Vagina (tissue), 2 donors: Measurements from ENCODE around the gene WFIKKN2. TPM values are rescaled to one million over a fixed set of nuclear protein-coding genes. Genes with fewer than 3 reads are reported as not detected.
"Not testable (repeated sequence)": the region's sequence is repeated elsewhere in the genome, so short reads cannot be mapped to it uniquely, and the experiment has no call there.

Source experiments
- DNase-seq, 2 donors: peaks; one replicate each; pipeline ENCODE4 v3.0.0-alpha.2; 2017; ENCODE audit errors: extremely low spot score in 2 of 2
- H3K27ac ChIP-seq: fragments of 200-600 bp; sonication (generic); one replicate; pipeline ENCODE4 v1.5.1; 2019
- H3K27me3 ChIP-seq: fragments of 200-600 bp; sonication (generic); one replicate; pipeline ENCODE4 v1.5.1; 2019
- H3K36me3 ChIP-seq, 2 donors: fragments of 200-600 bp; sonication (generic); one replicate each; pipeline ENCODE4 v1.5.1; 2017 to 2019
- H3K4me1 ChIP-seq: fragments of 200-600 bp; sonication (generic); one replicate; pipeline ENCODE4 v1.5.1; 2019
- H3K4me3 ChIP-seq, 2 donors: fragments of 200-600 bp; sonication (generic); 1 replicate in 1 of 2; 2 replicates in 1 of 2; pipeline ENCODE4 v1.5.1; 2016 to 2019
- H3K9me3 ChIP-seq: fragments of 200-600 bp; sonication (generic); one replicate; pipeline ENCODE4 v1.5.1; 2019
- POLR2A ChIP-seq, 2 donors: fragments of 450-650 bp; IDR thresholded peaks; one replicate each; pipeline ENCODE4 v1.6.1; 2017; ENCODE audit warnings: antibody characterized with exemption in 2 of 2, mild to moderate bottlenecking in 2 of 2, moderate library complexity in 2 of 2
- POLR2AphosphoS5 ChIP-seq, 2 donors: sonication (generic); formaldehyde crosslinking; IDR thresholded peaks; one replicate each; pipeline ENCODE4 v1.9.0; 2017; ENCODE audit warnings: antibody characterized with exemption in 2 of 2, mild to moderate bottlenecking in 2 of 2, low read depth in 1 of 2; ENCODE audit not compliant: insufficient read depth in 1 of 2
- intact Hi-C: fragments of 100-400 bp; cut with DNase I; formaldehyde crosslinking; loops from one replicate; pipeline ENCODE4 v1.15.1; 2023
- total RNA-seq: library from RNA; depleted of rRNA; stranded (reverse); fragments of >200 nt; gene quantifications from one replicate; pipeline ENCODE4 v1.2.3, GENCODE V29; 2016
- TF ChIP-seq, protein P1 (sequence below), 3 experiments: fragments of 450-650 bp in 2 of 3; fragments of 200-600 bp in 1 of 3; sonication (generic) in 1 of 3; IDR thresholded peaks; one replicate each; pipeline ENCODE4 v1.5.1; 2017 to 2019; ENCODE audit warnings: antibody characterized with exemption in 3 of 3, mild to moderate bottlenecking in 2 of 3, moderate library complexity in 2 of 3

The WFIKKN2 gene
- total RNA-seq, 1 donor from 2014 or later = 0.49 TPM

DNA sequence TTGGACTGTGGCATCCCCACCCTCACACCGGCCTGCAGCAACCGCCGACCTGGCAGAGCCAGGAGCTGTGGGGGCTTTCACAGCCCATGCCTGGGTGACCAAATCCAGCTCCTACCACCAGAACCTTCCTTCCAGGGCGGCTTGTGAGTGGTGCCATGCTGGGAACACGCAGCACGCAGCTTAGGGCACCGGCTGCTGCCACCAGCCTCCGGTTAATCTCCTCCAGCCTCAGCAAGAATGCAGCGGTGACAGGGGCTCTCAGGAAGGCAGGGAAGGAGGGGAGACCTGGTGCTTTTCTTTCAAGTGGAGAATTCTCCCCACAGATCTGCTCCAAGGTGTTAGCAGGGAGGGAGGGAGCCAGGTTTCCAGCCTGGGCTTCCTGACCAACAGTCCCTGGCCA is 35.8 kb upstream of the WFIKKN2 start:
- no peak overlapping the region for H3K27ac ChIP-seq
- H3K4me1 ChIP-seq = peaks cover 14% of the 10 kb centered on the region
- no peaks in the 10 kb centered on the region for H3K27me3 ChIP-seq
- H3K36me3 ChIP-seq = no peaks in the 10 kb centered on the region
- H3K4me3 ChIP-seq = no peak overlapping the region
- intact Hi-C loops = no loop called here
- DNase-seq = no peak
- TF ChIP-seq POLR2A (IDR thresholded peaks at IDR 0.05) (no peak), POLR2AphosphoS5 (IDR thresholded peaks at IDR 0.05; ENCODE audit: insufficient read depth in 1 of 2, low read depth in 1 of 2) (no peak)
- TF ChIP-seq, protein P1, sequence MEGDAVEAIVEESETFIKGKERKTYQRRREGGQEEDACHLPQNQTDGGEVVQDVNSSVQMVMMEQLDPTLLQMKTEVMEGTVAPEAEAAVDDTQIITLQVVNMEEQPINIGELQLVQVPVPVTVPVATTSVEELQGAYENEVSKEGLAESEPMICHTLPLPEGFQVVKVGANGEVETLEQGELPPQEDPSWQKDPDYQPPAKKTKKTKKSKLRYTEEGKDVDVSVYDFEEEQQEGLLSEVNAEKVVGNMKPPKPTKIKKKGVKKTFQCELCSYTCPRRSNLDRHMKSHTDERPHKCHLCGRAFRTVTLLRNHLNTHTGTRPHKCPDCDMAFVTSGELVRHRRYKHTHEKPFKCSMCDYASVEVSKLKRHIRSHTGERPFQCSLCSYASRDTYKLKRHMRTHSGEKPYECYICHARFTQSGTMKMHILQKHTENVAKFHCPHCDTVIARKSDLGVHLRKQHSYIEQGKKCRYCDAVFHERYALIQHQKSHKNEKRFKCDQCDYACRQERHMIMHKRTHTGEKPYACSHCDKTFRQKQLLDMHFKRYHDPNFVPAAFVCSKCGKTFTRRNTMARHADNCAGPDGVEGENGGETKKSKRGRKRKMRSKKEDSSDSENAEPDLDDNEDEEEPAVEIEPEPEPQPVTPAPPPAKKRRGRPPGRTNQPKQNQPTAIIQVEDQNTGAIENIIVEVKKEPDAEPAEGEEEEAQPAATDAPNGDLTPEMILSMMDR (IDR thresholded peaks at IDR 0.05) = no peak
- no peaks in the 10 kb centered on the region for H3K9me3 ChIP-seq

DNA sequence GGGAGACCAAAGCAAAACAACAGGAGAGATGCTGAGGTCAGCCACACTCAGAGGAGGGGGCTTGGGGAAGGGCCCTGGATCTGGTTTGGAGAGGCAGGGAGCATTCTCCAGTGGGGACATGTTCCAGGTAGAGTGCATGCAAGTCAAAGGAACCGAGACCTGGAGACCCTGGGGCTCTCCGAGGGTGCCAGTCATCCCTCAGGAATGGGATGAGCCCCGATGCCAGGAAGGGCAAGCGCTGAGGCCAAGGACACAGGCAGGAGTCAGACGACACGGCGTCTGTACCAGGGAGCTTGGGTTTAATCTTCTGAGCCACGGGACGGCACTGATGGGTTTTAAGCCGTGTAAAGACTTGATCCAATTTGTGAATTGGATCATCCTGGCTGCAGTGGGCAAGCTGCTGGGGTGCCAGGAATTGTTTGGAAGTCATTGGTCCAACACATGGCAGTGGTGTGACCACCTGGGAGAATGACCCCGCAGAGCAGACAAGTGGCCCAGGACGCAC is 35.1 kb upstream of the WFIKKN2 start:
- Histone ChIP-seq H3K4me1 (peaks cover 14% of the 10 kb centered on the region), H3K27ac (no peak overlapping the region), H3K9me3 (no peaks in the 10 kb centered on the region), H3K36me3 (no peaks in the 10 kb centered on the region), H3K4me3 (no peak overlapping the region), H3K27me3 (no peaks in the 10 kb centered on the region)
- intact Hi-C loops = no loop called here
- TF ChIP-seq, protein P1 (IDR thresholded peaks at IDR 0.05) = no peak
- TF ChIP-seq POLR2AphosphoS5 (IDR thresholded peaks at IDR 0.05; ENCODE audit: insufficient read depth in 1 of 2, low read depth in 1 of 2) (no peak), POLR2A (IDR thresholded peaks at IDR 0.05) (no peak)
- no peak for DNase-seq

DNA sequence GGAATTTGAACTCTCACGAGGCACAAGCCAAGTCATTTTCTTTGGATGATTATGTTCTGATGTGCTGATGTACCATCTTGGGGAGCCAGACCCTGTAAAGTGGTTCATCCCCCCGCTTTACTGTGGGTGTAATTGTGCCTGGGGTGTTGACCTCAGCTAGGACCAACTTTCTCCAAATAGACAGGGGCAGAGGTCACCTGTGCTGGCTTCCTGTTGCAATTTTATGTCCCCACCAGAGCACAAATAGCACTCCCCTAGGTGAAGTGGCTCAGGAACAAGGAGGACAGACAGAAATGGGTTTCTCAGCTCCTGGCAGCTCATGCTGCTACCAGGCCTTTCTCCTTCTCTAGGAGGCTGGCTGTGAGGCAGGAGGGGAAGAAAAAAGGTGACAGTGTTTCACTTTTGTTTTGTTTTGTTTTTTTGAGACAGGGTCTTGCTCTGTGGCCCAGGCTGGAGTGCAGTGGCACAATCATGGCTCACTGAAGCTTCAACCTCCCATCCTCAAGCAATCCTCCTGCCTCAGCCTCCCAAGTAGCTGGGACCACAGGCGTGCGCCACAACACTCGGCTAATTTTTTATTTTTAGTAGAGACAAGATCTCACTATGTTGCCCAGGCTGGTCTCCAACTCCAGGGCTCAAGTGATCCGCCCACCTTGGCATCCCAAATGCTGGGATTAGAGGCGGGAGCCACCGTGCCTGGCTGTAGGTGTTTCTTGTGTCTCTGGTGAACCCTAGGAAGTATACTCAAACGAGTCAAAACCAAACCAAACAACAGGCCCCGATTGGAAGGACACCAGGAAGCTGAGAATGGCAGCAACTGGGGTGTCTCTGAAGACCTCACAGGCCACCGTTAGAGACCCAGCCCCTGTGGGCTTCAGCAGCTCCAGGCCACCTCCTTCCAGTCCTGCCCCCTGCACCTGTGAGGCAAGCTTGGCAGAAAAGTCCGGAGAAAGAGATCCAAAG is 32.5 kb upstream of the WFIKKN2 start:
- TF ChIP-seq, protein P1 (IDR thresholded peaks at IDR 0.05) = no peak
- TF ChIP-seq POLR2A (IDR thresholded peaks at IDR 0.05) = no peak
- TF ChIP-seq POLR2AphosphoS5 (IDR thresholded peaks at IDR 0.05; ENCODE audit: insufficient read depth in 1 of 2, low read depth in 1 of 2) = no peak

DNA sequence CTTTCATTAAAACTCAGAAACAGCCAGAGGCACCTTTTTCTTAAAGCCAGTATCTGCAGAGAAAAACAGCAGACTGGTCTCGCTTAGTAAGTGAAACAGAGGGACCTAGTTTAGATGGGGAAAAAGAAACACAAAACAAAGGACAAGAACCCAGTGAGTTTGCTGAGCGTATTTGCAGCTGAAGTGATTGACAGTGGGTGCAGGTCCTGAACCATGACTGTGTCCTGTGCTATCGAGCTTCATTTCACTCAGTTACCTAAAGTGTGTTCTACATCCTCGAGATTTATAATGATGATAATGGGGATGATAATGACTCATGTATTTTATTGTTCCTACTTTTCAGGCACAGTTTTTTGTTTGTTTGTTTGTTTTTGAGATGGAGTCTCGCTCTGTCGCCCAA is 31.7 kb upstream of the WFIKKN2 start:
- H3K9me3 ChIP-seq = no peaks in the 10 kb centered on the region
- no peak overlapping the region for H3K4me3 ChIP-seq
- intact Hi-C loops = no loop called here
- H3K27ac ChIP-seq = no peak overlapping the region
- TF ChIP-seq POLR2A (IDR thresholded peaks at IDR 0.05) (no peak), POLR2AphosphoS5 (IDR thresholded peaks at IDR 0.05; ENCODE audit: insufficient read depth in 1 of 2, low read depth in 1 of 2) (no peak)
- TF ChIP-seq, protein P1 (IDR thresholded peaks at IDR 0.05) = no peak
- H3K36me3 ChIP-seq = no peaks in the 10 kb centered on the region
- peaks cover 10% of the 10 kb centered on the region for H3K4me1 ChIP-seq
- no peaks in the 10 kb centered on the region for H3K27me3 ChIP-seq
- DNase-seq = no peak

More for the DNA sequence above, 32.5 kb upstream of the WFIKKN2 start:
- Histone ChIP-seq H3K9me3 (no peaks in the 10 kb centered on the region), H3K27me3 (no peaks in the 10 kb centered on the region), H3K4me1 (peaks cover 14% of the 10 kb centered on the region), H3K4me3 (no peak overlapping the region), H3K36me3 (no peaks in the 10 kb centered on the region), H3K27ac (no peak overlapping the region)
- intact Hi-C loops = no loop called here
- DNase-seq = no peak

DNA sequence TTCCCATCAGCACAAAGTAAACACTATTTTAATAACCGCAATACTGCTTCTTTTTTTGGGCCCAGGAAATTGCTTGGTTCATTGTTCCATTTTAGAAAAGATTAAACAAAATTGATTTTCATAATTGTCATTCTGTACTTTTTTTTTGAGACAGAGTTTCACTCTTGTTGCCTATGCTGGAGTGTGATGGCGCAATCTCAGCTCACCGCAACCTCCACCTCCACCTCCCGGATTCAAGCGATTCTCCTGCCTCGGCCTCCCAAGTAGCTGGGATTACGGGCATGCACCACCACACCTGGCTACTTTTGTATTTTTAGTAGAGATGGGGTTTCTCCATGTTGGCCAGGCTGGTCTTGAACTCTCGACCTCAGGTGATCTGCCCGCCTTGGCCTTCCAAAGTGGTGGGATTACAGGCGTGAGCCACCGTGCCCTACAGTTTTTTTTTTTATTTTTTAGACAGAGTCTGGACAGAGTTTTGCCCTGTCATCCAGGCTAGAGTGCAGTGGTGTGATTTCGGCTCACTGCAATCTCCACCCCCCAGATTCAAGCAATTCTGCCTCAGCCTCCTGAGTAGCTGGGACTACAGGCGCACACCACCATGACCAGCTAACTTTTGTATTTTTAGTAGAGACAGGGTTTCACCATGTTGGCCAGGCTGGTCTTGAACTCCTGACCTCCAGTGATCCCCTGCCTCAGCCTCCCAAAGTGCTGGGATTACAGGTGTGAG is 30.5 kb upstream of the WFIKKN2 start:
- H3K27me3 ChIP-seq, H3K9me3 ChIP-seq, intact Hi-C loops, H3K4me3 ChIP-seq, H3K4me1 ChIP-seq, DNase-seq, H3K27ac ChIP-seq, H3K36me3 ChIP-seq: not testable (repeated sequence)
